ENCODE data around the gene PPP1R9B. TPM values are rescaled to one million over a fixed set of nuclear protein-coding genes. Genes with fewer than 3 reads are reported as not detected.

The PPP1R9B gene
- total RNA-seq, 4 donors from 2014 or later: 20.2 to 46.3 (median 37.5) TPM

DNA sequence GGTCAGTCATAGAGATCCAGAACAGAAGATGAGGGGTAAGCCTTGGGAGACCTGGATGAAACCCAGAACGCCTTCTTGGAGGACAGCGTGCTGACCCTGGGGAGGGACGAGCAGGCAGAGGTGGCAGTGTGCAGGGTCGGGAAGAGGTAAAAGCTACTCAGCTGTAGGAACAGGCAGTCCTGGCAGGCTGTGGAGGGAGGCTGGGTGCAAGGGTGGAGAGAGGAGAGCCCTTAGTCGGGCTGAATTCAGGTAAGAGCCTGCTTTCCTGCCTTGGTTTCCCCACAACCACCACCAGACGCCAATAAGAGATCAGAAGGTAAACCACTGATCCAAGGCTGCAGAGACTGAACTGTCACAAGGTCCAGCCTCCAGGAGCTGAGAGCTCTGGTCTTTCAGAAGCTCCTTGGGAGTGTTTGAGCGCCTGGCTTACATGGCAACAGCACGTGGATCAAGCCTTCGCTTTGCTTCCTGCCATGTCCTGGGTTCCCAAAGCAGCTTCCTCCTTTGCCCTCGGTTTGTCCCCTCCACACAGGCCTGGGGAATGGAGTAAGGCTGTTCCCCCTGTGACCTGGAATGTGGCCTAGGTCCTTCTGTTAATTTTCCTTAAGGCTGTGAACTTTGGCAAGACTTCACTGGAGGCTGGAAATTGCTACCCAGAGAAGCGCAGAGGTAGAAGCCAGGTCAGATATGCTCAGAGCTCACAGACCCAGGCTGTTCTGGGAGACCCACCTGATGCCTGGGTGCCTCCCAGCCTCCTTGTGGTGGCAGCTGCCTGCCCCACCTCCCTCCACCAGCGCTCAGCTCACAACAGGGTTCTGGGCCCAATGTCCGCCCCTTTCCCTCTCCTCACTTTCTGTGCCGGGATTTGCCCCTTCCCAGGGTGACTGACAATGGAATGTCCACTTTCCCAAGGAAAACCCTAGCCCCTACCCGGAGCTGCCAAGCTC, 59.2 kb downstream of the PPP1R9B start:
- Histone ChIP-seq H3K9me3 (no peaks in the 10 kb centered on the region), H3K4me3 (no peak overlapping the region), H3K27ac (replicated peaks in 1 of 4) (no peak overlapping the region), H3K27me3 (no peaks in the 10 kb centered on the region), H3K36me3 (peaks cover 3 to 30% (median 27%) of the 10 kb centered on the region in 4 donors), H3K4me1 (peaks cover 10 to 23% (median 17%) of the 10 kb centered on the region in 4 donors)
- 80% methylated on average over 12 of the region's 15 CpGs for WGBS
- intact Hi-C loops (cut with DNase I): loop anchor here (5.0 kb wide), 1 partner anchor 206 kb away; no protein-coding TSS in a partner anchor
- DNase-seq (ENCODE audit: extremely low spot score): no peak
- no peak for TF ChIP-seq CTCF (IDR thresholded peaks at IDR 0.05)

DNA sequence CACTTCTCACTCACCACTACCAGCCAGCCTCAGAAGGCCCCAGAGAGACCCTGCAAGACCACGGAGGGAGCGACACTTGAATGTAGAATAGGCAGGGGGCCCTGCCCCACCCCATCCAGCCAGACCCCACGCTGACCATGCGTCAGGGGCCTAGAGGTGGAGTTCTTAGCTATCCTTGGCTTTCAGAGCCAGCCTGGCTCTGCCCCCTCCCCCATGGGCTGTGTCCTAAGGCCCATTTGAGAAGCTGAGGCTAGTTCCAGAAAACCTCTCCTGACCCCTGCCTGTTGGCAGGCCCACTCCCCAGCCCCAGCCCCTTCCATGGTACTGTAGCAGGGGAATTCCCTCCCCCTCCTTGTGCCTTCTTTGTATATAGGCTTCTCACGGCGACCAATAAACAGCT, 60.4 kb downstream of the PPP1R9B start:
- TF ChIP-seq EP300 (IDR thresholded peaks at IDR 0.05): no peak
- TF ChIP-seq POLR2AphosphoS5 (IDR thresholded peaks at IDR 0.05): no peak
- no peak for TF ChIP-seq CTCF (IDR thresholded peaks at IDR 0.05)
- no peak for TF ChIP-seq POLR2A (IDR thresholded peaks at IDR 0.05; ENCODE audit: low read depth)
- Histone ChIP-seq H3K27ac (replicated peaks in 1 of 4) (no peak overlapping the region), H3K9me3 (no peaks in the 10 kb centered on the region), H3K4me3 (no peak overlapping the region), H3K4me1 (peaks cover 6 to 15% (median 11%) of the 10 kb centered on the region in 4 donors), H3K36me3 (peaks cover 3 to 30% (median 27%) of the 10 kb centered on the region in 4 donors), H3K27me3 (no peaks in the 10 kb centered on the region)
- intact Hi-C loops (cut with DNase I): loop anchor here (5.0 kb wide), 1 partner anchor 207 kb away; no protein-coding TSS in a partner anchor
- 73% methylated on average over 4 of the region's 6 CpGs for WGBS
- DNase-seq (ENCODE audit: extremely low spot score): no peak

DNA sequence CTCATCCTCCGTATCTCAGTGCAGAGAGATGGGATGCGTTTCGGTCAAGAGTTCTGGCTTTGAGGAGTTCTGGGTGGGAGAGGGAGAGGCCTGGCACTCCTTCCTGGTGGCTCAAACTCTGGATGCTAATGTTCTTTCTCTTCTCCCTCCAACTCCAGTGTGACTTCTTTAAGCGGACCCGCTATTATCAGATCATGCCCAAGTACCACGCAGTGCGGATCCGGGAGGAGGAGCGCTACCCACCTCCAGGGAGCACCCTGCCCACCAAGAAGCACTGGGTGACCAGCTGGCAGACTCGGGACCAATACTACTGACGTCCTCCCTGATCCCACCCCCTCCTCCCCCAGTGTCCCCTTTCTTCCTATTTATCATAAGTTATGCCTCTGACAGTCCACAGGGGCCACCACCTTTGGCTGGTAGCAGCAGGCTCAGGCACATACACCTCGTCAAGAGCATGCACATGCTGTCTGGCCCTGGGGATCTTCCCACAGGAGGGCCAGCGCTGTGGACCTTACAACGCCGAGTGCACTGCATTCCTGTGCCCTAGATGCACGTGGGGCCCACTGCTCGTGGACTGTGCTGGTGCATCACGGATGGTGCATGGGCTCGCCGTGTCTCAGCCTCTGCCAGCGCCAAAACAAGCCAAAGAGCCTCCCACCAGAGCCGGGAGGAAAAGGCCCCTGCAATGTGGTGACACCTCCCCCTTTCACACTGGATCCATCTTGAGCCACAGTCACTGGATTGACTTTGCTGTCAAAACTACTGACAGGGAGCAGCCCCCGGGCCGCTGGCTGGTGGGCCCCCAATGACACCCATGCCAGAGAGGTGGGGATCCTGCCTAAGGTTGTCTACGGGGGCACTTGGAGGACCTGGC, 61.3 kb downstream of the PPP1R9B start:
- H3K4me1 ChIP-seq: peaks cover 0 to 8% (median 3%) of the 10 kb centered on the region in 4 donors

More for the DNA sequence above, 61.3 kb downstream of the PPP1R9B start:
- Histone ChIP-seq H3K36me3 (peaks cover 3 to 34% (median 29%) of the 10 kb centered on the region in 4 donors), H3K27ac (replicated peaks in 1 of 4) (no peak overlapping the region), H3K4me3 (no peak overlapping the region), H3K9me3 (no peaks in the 10 kb centered on the region), H3K27me3 (no peaks in the 10 kb centered on the region)
- 85% methylated on average over 21 of the region's 25 CpGs for WGBS
- intact Hi-C loops (cut with DNase I): no loop called here
- TF ChIP-seq POLR2A (IDR thresholded peaks at IDR 0.05; ENCODE audit: low read depth) (no peak), EP300 (IDR thresholded peaks at IDR 0.05) (no peak), POLR2AphosphoS5 (IDR thresholded peaks at IDR 0.05) (no peak), CTCF (IDR thresholded peaks at IDR 0.05) (no peak)
- no peak for DNase-seq (ENCODE audit: extremely low spot score)

Data from esophagus muscularis mucosa (tissue), 4 donors.